HEK293 (cell line): ENCODE data around the gene CEBPA.

Source experiments
- CTCF ChIP-seq: fragments of 450-650 bp; formaldehyde crosslinking; IDR thresholded peaks from 2 replicates; pipeline ENCODE4 v1.5.1; 2016; ENCODE audit warnings: missing biosample characterization, missing genetic modification characterization
- REPIN1 ChIP-seq: fragments of 450-650 bp; formaldehyde crosslinking; IDR thresholded peaks from 2 replicates; pipeline ENCODE4 v1.5.1; 2017; ENCODE audit warnings: missing biosample characterization, missing genetic modification characterization, low read depth
- ZBTB7A ChIP-seq: fragments of 450-650 bp; formaldehyde crosslinking; IDR thresholded peaks from 2 replicates; pipeline ENCODE4 v1.5.1; 2016; ENCODE audit warnings: low read depth, missing biosample characterization, missing genetic modification characterization
- ZFP69B ChIP-seq: fragments of 450-650 bp; formaldehyde crosslinking; IDR thresholded peaks from 2 replicates; pipeline ENCODE4 v1.5.1; 2016; ENCODE audit warnings: missing biosample characterization, missing genetic modification characterization
- ZNF561 ChIP-seq: fragments of 450-650 bp; IDR thresholded peaks from 2 replicates; pipeline ENCODE4 v1.5.1; 2018; ENCODE audit warnings: missing biosample characterization, missing genetic modification characterization, borderline replicate concordance
- ZNF701 ChIP-seq: fragments of 450-650 bp; formaldehyde crosslinking; IDR thresholded peaks from 2 replicates; pipeline ENCODE4 v1.5.1; 2016; ENCODE audit warnings: missing biosample characterization, missing genetic modification characterization
- ZNF830 ChIP-seq: fragments of 450-650 bp; IDR thresholded peaks from 2 replicates; pipeline ENCODE4 v1.5.0; 2018; ENCODE audit warnings: missing biosample characterization, missing genetic modification characterization, low read depth, mild to moderate bottlenecking, moderate library complexity

DNA sequence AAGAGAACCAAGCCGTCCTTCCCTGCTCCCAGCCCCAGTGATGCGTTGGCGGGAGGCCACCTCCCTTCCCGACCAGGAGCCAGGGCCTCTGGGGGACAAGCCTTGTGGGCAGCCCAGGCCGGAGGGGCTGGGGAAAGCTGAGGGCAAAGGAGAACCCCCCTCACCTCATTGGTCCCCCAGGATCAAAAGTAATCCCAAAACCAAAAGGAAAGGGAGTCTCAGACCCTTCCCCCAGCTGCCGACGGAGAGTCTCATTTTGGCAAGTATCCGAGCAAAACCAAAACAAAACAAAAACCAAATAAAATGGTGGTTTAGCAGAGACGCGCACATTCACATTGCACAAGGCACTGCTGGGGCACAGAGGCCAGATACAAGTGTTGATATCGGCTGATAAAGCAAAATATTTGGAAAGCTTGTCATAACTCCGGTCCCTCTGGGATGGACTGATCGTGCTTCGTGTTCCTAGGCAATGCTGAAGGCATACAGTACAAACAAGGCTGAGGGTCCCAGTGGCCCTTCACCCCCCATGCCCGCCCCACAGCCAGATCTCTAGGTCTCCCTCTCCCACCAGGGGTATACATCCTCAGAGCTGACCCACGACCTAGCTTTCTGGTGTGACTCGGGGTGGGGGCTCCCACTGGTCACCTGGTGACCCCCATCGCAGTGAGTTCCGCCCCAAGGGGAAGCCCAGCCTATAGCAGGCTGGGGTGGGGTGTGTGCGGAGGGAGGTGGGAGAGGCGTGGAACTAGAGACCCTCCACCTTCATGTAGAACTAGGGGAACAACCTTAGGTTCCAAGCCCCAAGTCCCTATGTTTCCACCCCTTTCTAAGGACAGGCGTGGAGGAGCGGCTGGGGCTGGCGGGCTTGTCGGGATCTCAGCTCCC, 2.1 kb downstream of the CEBPA start:
- no peak for TF ChIP-seq ZNF830 (tag by site-specific recombination)
- TF ChIP-seq ZNF561 = 0 out of 2 replicates have a peak, but pooled peaks have one; percentile 11
- no peak for TF ChIP-seq ZFP69B (tag by site-specific recombination)
- TF ChIP-seq REPIN1 = no peak
- no peak for TF ChIP-seq CTCF
- TF ChIP-seq ZNF701 (tag by site-specific recombination) = no peak
- TF ChIP-seq ZBTB7A (tag by site-specific recombination) = 0 out of 2 replicates have a peak, but pooled peaks have one; percentile 25
